ENCODE data around the gene IFT122. TPM values are rescaled to one million over a fixed set of nuclear protein-coding genes. Genes with fewer than 3 reads are reported as not detected.
"Not testable (repeated sequence)": the region's sequence is repeated elsewhere in the genome, so short reads cannot be mapped to it uniquely, and the experiment has no call there.

IFT122 gene
- total RNA-seq, 2 experiments from 2014 or later, result 21.6 to 37.0 TPM

DNA sequence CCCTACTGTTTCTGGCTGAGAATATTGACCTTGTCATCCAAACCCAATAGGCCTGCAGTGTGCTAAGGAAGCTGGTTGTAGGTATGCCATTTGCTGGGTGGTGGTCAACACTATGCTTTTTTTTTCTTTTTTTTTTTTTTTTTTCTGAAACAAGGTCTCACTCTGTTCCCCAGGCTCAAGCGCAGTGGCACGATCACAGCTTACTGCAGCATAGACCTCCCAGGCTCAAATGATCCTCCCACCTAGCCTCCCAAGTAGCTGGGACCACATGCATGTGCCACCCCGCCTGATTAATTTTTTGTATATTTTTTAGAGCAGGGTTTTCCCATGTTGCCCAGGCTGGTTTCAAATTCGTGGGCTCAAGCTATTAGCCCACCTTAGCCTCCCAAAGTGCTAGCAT, 52.7 kb downstream of the IFT122 start:
- H3K9me3 ChIP-seq (ENCODE audit: low read length), result no peaks in the 10 kb centered on the region
- H3K27ac ChIP-seq (ENCODE audit: low read depth, low read length, poor library complexity, severe bottlenecking), result no peak overlapping the region
- no peak for DNase-seq (ENCODE audit: low spot score)
- no peak overlapping the region for H3K4me2 ChIP-seq (ENCODE audit: low read length)
- H2AFZ ChIP-seq (ENCODE audit: low read length), result no peak overlapping the region
- no peaks in the 10 kb centered on the region for H4K20me1 ChIP-seq (ENCODE audit: insufficient read depth, low read length)
- ChIA-PET CTCF (ENCODE audit: unreplicated experiment) (no interaction called here), POLR2A (interaction anchor here (1.2 to 1.4 kb wide), 2 partner anchors 33 to 146 kb away, joined by 3 to 4 read pairs; no protein-coding TSS in a partner anchor)
- H3K9me2 ChIP-seq (ENCODE audit: insufficient read depth, low read length), result no peaks in the 10 kb centered on the region
- H3K79me2 ChIP-seq (ENCODE audit: insufficient read depth, low read depth, low read length), result no peaks in the 10 kb centered on the region
- no peaks in the 10 kb centered on the region for H3K4me1 ChIP-seq (ENCODE audit: insufficient read depth, low read length, poor library complexity, severe bottlenecking)
- BruUV-seq (replicated peaks), result no TSS peak
- H3K36me3 ChIP-seq (ENCODE audit: insufficient read depth, low read length), result 0 out of 2 replicates have a peak, but pooled peaks cover 7% of the 10 kb centered on the region
- TF ChIP-seq EZH2phosphoT487 (IDR thresholded peaks at IDR 0.05; ENCODE audit: borderline replicate concordance, low read depth, low read length), result no peak
- TF ChIP-seq, protein P1, sequence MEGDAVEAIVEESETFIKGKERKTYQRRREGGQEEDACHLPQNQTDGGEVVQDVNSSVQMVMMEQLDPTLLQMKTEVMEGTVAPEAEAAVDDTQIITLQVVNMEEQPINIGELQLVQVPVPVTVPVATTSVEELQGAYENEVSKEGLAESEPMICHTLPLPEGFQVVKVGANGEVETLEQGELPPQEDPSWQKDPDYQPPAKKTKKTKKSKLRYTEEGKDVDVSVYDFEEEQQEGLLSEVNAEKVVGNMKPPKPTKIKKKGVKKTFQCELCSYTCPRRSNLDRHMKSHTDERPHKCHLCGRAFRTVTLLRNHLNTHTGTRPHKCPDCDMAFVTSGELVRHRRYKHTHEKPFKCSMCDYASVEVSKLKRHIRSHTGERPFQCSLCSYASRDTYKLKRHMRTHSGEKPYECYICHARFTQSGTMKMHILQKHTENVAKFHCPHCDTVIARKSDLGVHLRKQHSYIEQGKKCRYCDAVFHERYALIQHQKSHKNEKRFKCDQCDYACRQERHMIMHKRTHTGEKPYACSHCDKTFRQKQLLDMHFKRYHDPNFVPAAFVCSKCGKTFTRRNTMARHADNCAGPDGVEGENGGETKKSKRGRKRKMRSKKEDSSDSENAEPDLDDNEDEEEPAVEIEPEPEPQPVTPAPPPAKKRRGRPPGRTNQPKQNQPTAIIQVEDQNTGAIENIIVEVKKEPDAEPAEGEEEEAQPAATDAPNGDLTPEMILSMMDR (conservative IDR thresholded peaks at IDR 0.05; ENCODE audit: low read length), result no peak
- H3K4me3 ChIP-seq (ENCODE audit: low read depth, low read length, poor library complexity, severe bottlenecking), result no peak overlapping the region
- intact Hi-C loops (cut with micrococcal nuclease; ENCODE audit: unreplicated experiment), result no loop called here

DNA sequence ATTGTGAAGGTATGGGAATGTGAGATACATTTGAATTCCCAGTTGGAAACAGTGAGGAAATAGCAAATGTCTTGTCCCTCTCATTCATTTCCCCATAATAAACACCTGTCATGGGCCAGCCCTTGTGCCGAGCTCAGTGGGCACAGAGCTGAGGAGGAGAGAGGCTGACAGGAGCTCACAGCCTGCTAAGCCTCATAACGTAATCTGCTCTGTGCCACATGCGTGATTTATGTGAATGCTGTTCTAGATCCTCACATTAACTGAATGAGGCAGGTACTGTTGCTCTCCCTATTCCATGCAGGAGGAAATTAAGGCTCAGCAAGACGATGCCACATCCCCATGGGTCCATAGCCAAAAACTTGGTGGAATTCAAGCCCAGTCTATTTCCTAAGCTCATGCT, 53.2 kb downstream of the IFT122 start:
- no peaks in the 10 kb centered on the region for H4K20me1 ChIP-seq (ENCODE audit: insufficient read depth, low read length)
- H3K9me3 ChIP-seq (ENCODE audit: low read length), result no peaks in the 10 kb centered on the region
- H3K36me3 ChIP-seq (ENCODE audit: insufficient read depth, low read length), result 0 out of 2 replicates have a peak, but pooled peaks cover 7% of the 10 kb centered on the region
- intact Hi-C loops (cut with micrococcal nuclease; ENCODE audit: unreplicated experiment), result no loop called here
- H3K4me2 ChIP-seq (ENCODE audit: low read length), result no peak overlapping the region
- H2AFZ ChIP-seq (ENCODE audit: low read length), result no peak overlapping the region
- no peak overlapping the region for H3K27ac ChIP-seq (ENCODE audit: low read depth, low read length, poor library complexity, severe bottlenecking)
- DNase-seq (ENCODE audit: low spot score), result no peak
- TF ChIP-seq EZH2phosphoT487 (IDR thresholded peaks at IDR 0.05; ENCODE audit: borderline replicate concordance, low read depth, low read length), result no peak
- TF ChIP-seq, protein P1 (conservative IDR thresholded peaks at IDR 0.05; ENCODE audit: low read length), result no peak
- no peaks in the 10 kb centered on the region for H3K4me1 ChIP-seq (ENCODE audit: insufficient read depth, low read length, poor library complexity, severe bottlenecking)
- H3K4me3 ChIP-seq (ENCODE audit: low read depth, low read length, poor library complexity, severe bottlenecking), result no peak overlapping the region
- ChIA-PET POLR2A (interaction anchor here (0.6 to 1.4 kb wide), 3 partner anchors 33 to 145 kb away, joined by 3 to 4 read pairs (median 4); no protein-coding TSS in a partner anchor), CTCF (ENCODE audit: unreplicated experiment) (no interaction called here)
- no TSS peak for BruUV-seq (replicated peaks)
- H3K9me2 ChIP-seq (ENCODE audit: insufficient read depth, low read length), result no peaks in the 10 kb centered on the region
- H3K79me2 ChIP-seq (ENCODE audit: insufficient read depth, low read depth, low read length), result no peaks in the 10 kb centered on the region

DNA sequence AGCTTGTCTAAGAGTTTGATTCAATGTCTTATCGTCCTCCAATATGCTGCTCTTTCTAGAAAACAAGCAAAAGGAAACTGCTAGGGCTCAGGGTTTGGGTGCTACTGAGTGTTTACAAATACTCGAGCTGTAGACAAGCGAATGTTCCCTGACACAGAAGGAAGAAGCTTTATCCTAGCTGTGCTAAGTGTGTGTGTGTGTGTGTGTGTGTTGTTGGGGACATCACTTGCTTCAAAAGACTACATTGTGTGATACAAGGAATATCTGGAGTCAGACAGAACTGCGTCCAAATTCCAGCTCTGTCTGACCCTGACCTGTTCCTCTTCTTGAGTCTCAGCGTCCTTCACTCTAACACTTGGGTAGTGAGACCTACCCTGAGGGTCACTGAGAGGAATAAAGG, 54.5 kb downstream of the IFT122 start:
- BruUV-seq (replicated peaks); H2AFZ ChIP-seq (ENCODE audit: low read length); intact Hi-C loops (cut with micrococcal nuclease; ENCODE audit: unreplicated experiment); H3K4me3 ChIP-seq (ENCODE audit: low read depth, low read length, poor library complexity, severe bottlenecking); H3K9me2 ChIP-seq (ENCODE audit: insufficient read depth, low read length); H4K20me1 ChIP-seq (ENCODE audit: insufficient read depth, low read length); H3K4me2 ChIP-seq (ENCODE audit: low read length); H3K9me3 ChIP-seq (ENCODE audit: low read length); H3K27ac ChIP-seq (ENCODE audit: low read depth, low read length, poor library complexity, severe bottlenecking); H3K4me1 ChIP-seq (ENCODE audit: insufficient read depth, low read length, poor library complexity, severe bottlenecking); H3K79me2 ChIP-seq (ENCODE audit: insufficient read depth, low read depth, low read length); DNase-seq (ENCODE audit: low spot score); H3K36me3 ChIP-seq (ENCODE audit: insufficient read depth, low read length): not testable (repeated sequence)
- ChIA-PET POLR2A (interaction anchor here (1.1 kb wide), 1 partner anchor 54 kb away, joined by 3 read pairs; the partner anchor contains the start of genes IFT122 and MBD4), CTCF (ENCODE audit: unreplicated experiment) (interaction anchor here (1.2 kb wide), 1 partner anchor 111 kb away, joined by 3 read pairs; no protein-coding TSS in a partner anchor)

DNA sequence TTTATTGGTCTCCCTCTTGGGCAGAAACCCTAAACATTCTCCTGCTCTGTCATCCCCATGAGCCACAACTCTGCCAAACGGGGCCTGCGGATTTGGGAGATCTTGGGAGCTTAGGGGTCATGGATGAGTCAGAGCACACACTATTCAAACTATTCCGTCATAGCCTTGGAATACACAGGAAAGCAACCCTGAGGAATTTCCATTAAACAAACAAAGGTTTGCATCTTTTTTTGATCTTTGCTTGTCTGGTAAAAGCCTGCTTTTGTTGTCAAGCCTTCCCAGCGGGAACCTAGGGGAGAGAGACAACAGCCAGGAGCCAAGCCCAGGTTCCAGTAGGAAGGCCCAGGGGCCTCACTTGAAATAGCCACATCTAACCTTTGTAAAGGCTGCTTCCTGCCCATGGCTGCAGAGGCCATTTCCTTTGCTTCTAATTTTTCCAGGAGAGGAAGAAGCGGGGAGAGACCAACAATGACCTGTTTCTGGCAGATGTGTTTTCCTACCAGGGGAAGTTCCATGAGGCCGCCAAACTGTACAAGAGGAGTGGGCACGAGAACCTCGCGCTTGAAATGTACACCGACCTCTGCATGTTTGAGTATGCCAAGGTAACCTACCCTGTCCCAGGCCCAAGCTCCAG, 55.1 kb downstream of the IFT122 start:
- H3K9me3 ChIP-seq (ENCODE audit: low read length); intact Hi-C loops (cut with micrococcal nuclease; ENCODE audit: unreplicated experiment); H3K4me1 ChIP-seq (ENCODE audit: insufficient read depth, low read length, poor library complexity, severe bottlenecking); POLR2A ChIA-PET; DNase-seq (ENCODE audit: low spot score); H3K4me3 ChIP-seq (ENCODE audit: low read depth, low read length, poor library complexity, severe bottlenecking); H2AFZ ChIP-seq (ENCODE audit: low read length); H3K27ac ChIP-seq (ENCODE audit: low read depth, low read length, poor library complexity, severe bottlenecking); H3K79me2 ChIP-seq (ENCODE audit: insufficient read depth, low read depth, low read length); BruUV-seq (replicated peaks); H4K20me1 ChIP-seq (ENCODE audit: insufficient read depth, low read length); H3K9me2 ChIP-seq (ENCODE audit: insufficient read depth, low read length); H3K4me2 ChIP-seq (ENCODE audit: low read length); H3K36me3 ChIP-seq (ENCODE audit: insufficient read depth, low read length): not testable (repeated sequence)
- CTCF ChIA-PET (ENCODE audit: unreplicated experiment), result interaction anchor here (1.2 kb wide), 1 partner anchor 112 kb away, joined by 3 read pairs; no protein-coding TSS in a partner anchor

DNA sequence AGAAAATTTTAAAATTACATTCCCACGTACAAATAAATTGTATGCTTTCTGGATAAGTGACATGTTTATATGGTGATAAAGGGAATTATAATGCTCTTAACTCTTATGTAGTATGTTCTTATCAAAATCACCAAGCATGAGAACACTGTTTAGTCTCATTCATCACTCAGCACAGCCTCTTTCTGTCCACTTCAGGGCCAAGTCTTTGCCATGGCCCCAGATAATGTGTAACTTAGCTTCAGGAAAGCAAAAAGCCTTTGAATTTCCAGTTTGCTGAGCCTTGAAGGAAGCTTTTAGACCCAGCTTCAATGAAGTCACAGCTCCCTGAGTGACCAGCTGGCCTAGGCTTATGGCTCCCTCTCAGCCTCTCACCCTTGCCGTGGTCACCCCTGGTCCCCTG, 57.9 kb downstream of the IFT122 start:
- DNase-seq (ENCODE audit: low spot score); H3K4me3 ChIP-seq (ENCODE audit: low read depth, low read length, poor library complexity, severe bottlenecking); BruUV-seq (replicated peaks); intact Hi-C loops (cut with micrococcal nuclease; ENCODE audit: unreplicated experiment); H3K9me2 ChIP-seq (ENCODE audit: insufficient read depth, low read length); CTCF ChIA-PET (ENCODE audit: unreplicated experiment); H3K27ac ChIP-seq (ENCODE audit: low read depth, low read length, poor library complexity, severe bottlenecking); H3K9me3 ChIP-seq (ENCODE audit: low read length); H3K4me2 ChIP-seq (ENCODE audit: low read length); H3K79me2 ChIP-seq (ENCODE audit: insufficient read depth, low read depth, low read length); POLR2A ChIA-PET; H3K4me1 ChIP-seq (ENCODE audit: insufficient read depth, low read length, poor library complexity, severe bottlenecking); H2AFZ ChIP-seq (ENCODE audit: low read length); H3K36me3 ChIP-seq (ENCODE audit: insufficient read depth, low read length); H4K20me1 ChIP-seq (ENCODE audit: insufficient read depth, low read length): not testable (repeated sequence)
